Measurements from ENCODE around the gene KCNK5.

DNA sequence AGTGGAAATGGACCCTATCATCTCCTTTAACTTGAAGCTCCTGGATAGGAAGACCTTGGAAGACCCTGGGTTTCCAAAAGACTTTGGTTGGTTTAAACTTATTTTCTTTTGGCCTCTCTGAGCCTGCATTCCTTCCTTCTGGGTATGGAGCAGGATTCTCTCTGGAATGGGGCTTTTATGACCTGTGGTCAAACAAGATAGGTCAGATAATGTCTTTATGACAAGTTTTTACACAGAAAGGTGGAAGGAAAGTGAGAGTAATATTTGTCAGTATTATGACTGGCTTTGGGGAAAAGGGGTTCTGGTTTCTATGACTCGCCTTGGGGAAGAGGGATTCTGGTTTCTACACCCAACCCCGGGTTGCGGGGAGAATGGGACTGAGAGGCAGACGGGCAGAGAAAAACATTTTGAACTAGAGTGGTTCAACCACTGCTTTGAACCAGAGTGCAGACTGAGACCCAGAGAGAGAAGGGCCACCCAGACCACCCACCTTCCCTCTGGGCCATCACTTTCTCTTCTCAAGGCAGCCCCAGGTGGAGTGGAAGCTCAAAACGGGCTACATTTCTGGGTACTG lies 37.6 kb upstream of the KCNK5 start:
- TF ChIP-seq CTCF (IDR thresholded peaks at IDR 0.05; ENCODE audit: borderline replicate concordance, extremely low read depth, low read length, poor library complexity, severe bottlenecking) (no peak), EZH2 (IDR thresholded peaks at IDR 0.05; ENCODE audit: borderline replicate concordance, low read depth, low read length, severe bottlenecking) (no peak)
